Kidney (tissue), 14 donors: ENCODE measurements around the gene NTNG2. TPM values are rescaled to one million over a fixed set of nuclear protein-coding genes. Genes with fewer than 3 reads are reported as not detected.

ENCODE experiments used
- DNase-seq, 5 donors: peaks; one replicate each; pipeline ENCODE4 v3.0.0-alpha.2; 2013 to 2020
- FAIRE-seq: peaks from 2 replicates; lab custom pipeline; 2012; peaks lifted over from hg19 to GRCh38; lab: Jason Lieb, UNC
- H3K27ac ChIP-seq, 2 donors: one replicate each; pipeline ENCODE4 v1.7.0; 2013; ENCODE audit warnings: low read depth in 2 of 2, low read length in 2 of 2, inconsistent platforms in 1 of 2
- H3K27me3 ChIP-seq: one replicate; pipeline ENCODE4 v1.7.1; 2013; ENCODE audit warnings: low read length, inconsistent platforms; ENCODE audit not compliant: control insufficient read depth, insufficient read depth
- H3K36me3 ChIP-seq, 3 donors: one replicate each; pipeline versions ENCODE4 v1.7.0 to v1.7.1; 2013; ENCODE audit warnings: low read length in 3 of 3, control low read depth in 1 of 3, inconsistent platforms in 1 of 3; ENCODE audit not compliant: insufficient read depth in 3 of 3, control insufficient read depth in 2 of 3
- H3K4me1 ChIP-seq, 3 donors: one replicate each; pipeline versions ENCODE4 v1.7.0 to v1.7.1; 2013; ENCODE audit warnings: low read length in 3 of 3, inconsistent platforms in 1 of 3, low read depth in 1 of 3; ENCODE audit not compliant: control insufficient read depth in 2 of 3, insufficient read depth in 2 of 3
- H3K4me3 ChIP-seq, 3 donors: one replicate each; pipeline versions ENCODE4 v1.7.0 to v1.8.1; 2013; ENCODE audit warnings: low read length in 3 of 3, control low read depth in 1 of 3, inconsistent platforms in 1 of 3
- H3K9ac ChIP-seq, 3 donors: one replicate each; pipeline versions ENCODE4 v1.7.0 to v1.7.1; 2013; ENCODE audit warnings: low read length in 3 of 3, control low read depth in 1 of 3, inconsistent platforms in 1 of 3
- H3K9me3 ChIP-seq, 3 donors: one replicate each; pipeline versions ENCODE4 v1.7.0 to v1.7.1; 2013; ENCODE audit warnings: low read length in 3 of 3, control low read depth in 1 of 3, inconsistent platforms in 1 of 3; ENCODE audit not compliant: control insufficient read depth in 2 of 3, insufficient read depth in 1 of 3
- CTCF ChIP-seq: IDR thresholded peaks from 3 replicates; pipeline ENCODE4 v1.5.1; 2012; ENCODE audit warnings: mild to moderate bottlenecking, moderate library complexity, borderline replicate concordance; ENCODE audit not compliant: insufficient read depth; ENCODE audit errors: extremely low read depth
- intact Hi-C: fragments of 100-400 bp; cut with DNase I; formaldehyde crosslinking; loops from one replicate; pipeline ENCODE4 v1.11.1; 2022
- polyA plus RNA-seq: library from polyadenylated mRNA; stranded (reverse); fragments of 350-450 nt; fragmentation: Illumina TruSeq; extraction: RNeasy Lipid Tissue Mini Kit (QIAGEN cat#74804); gene quantifications from one replicate; pipeline ENCODE4 v1.2.3, GENCODE V29; 2014; ENCODE audit warnings: low read depth, low replicate concordance; ENCODE audit not compliant: insufficient read depth
- total RNA-seq: library from RNA; stranded (reverse); fragmentation: NEBNext Ultra II Directional; extraction: Animal tissue kit (Norgen Biotek cat#: 25700); gene quantifications from one replicate; pipeline ENCODE4 v1.2.1, GENCODE V29; 2021
- donor health status: control.
- donor health status: control.
- donor health status: control.
- donor health status: control.
- donor health status: control.
- donor health status: DM: yes; HTN: yes; CAD: no.
- donor health status: Normal renal cell carcinoma (clear cell type).

NTNG2 gene
- total and polyA plus RNA-seq, 2 donors from 2014 or later, result 0.54 to 2.2 TPM

- DNase-seq (peak in 4 of 5 donors; percentile 59 to 78 (median 75)), FAIRE-seq (no peak)
Observed at GRCh38 chr9:132182314-132183091, 20.6 kb downstream of the NTNG2 start.

GRCh38 chr9:132183134-132183533 lies 21.3 kb downstream of the NTNG2 start:
- intact Hi-C loops, result no loop called here
- no peak overlapping the region for H3K9ac ChIP-seq
- peaks cover 4% of the 10 kb centered on the region for H3K27me3 ChIP-seq
- H3K27ac ChIP-seq, result no peak overlapping the region
- DNase-seq, result no peak
- H3K36me3 ChIP-seq, result no peaks in the 10 kb centered on the region
- H3K9me3 ChIP-seq, result no peaks in the 10 kb centered on the region
- no peak for TF ChIP-seq CTCF
- FAIRE-seq, result no peak
- H3K4me3 ChIP-seq, result no peak overlapping the region
- H3K4me1 ChIP-seq, result peaks cover 0 to 2% (median 0%) of the 10 kb centered on the region in 3 donors

More at GRCh38 chr9:132182314-132183091, 20.6 kb downstream of the NTNG2 start:
- peaks cover 4% of the 10 kb centered on the region for H3K27me3 ChIP-seq
- H3K36me3 ChIP-seq, result no peaks in the 10 kb centered on the region
- no peak overlapping the region for H3K4me3 ChIP-seq
- H3K9me3 ChIP-seq, result no peaks in the 10 kb centered on the region
- no peak for TF ChIP-seq CTCF
- H3K9ac ChIP-seq, result no peak overlapping the region
- H3K4me1 ChIP-seq, result peaks cover 0 to 2% (median 0%) of the 10 kb centered on the region in 3 donors
- intact Hi-C loops, result no loop called here
- no peak overlapping the region for H3K27ac ChIP-seq

GRCh38 chr9:132183715-132184114 lies 21.9 kb downstream of the NTNG2 start:
- DNase-seq (no peak), FAIRE-seq (no peak)
- Histone ChIP-seq H3K27me3 (peaks cover 4% of the 10 kb centered on the region), H3K9ac (no peak overlapping the region), H3K4me3 (no peak overlapping the region), H3K36me3 (no peaks in the 10 kb centered on the region), H3K27ac (no peak overlapping the region), H3K4me1 (peaks cover 0 to 2% (median 0%) of the 10 kb centered on the region in 3 donors), H3K9me3 (no peaks in the 10 kb centered on the region)
- intact Hi-C loops, result no loop called here
- no peak for TF ChIP-seq CTCF
